BLaER1 treated with 17β-estradiol and CSF1 and Interleukin-3, amounts not matched to agents 10 nM and 100 nM (cell line): ENCODE data around the gene LAMA4.
A peak's percentile ranks its signal among the peaks of the same experiment; 100 is the strongest.

Experiments
- H3K27ac ChIP-seq, 11 experiments: shearing (Covaris generic); formaldehyde crosslinking; 2 replicates each; pipeline ENCODE4 v1.8.1; 2022
- H3K27me3 ChIP-seq, 11 experiments: shearing (Covaris generic); formaldehyde crosslinking; 2 replicates each; pipeline ENCODE4 v1.8.1; 2022
- H3K36me3 ChIP-seq, 11 experiments: shearing (Covaris generic); formaldehyde crosslinking; 2 replicates each; pipeline ENCODE4 v1.8.1; 2022
- H3K4me1 ChIP-seq, 10 experiments: shearing (Covaris generic); formaldehyde crosslinking; 2 replicates each; pipeline ENCODE4 v1.8.1; 2022
- H3K4me2 ChIP-seq, 11 experiments: shearing (Covaris generic); formaldehyde crosslinking; 2 replicates each; pipeline ENCODE4 v1.8.1; 2022
- H3K4me3 ChIP-seq, 10 experiments: shearing (Covaris generic); formaldehyde crosslinking; 2 replicates each; pipeline ENCODE4 v1.8.1; 2022
- H3K9ac ChIP-seq, 11 experiments: shearing (Covaris generic); formaldehyde crosslinking; 2 replicates each; pipeline ENCODE4 v1.8.1; 2022
- H3K9me3 ChIP-seq, 11 experiments: shearing (Covaris generic); formaldehyde crosslinking; replicated peaks in 1 of 11; 2 replicates each; pipeline ENCODE4 v1.8.1; 2022
- H4K20me1 ChIP-seq, 11 experiments: shearing (Covaris generic); formaldehyde crosslinking; 2 replicates each; pipeline ENCODE4 v1.8.1; 2022
- Cebpa-rat ChIP-seq, 11 experiments: shearing (Covaris generic); IDR thresholded peaks; 2 replicates each; pipeline ENCODE4 v1.8.1; 2022

The LAMA4 gene

GRCh38 chr6:112214739-112215269 lies 39.6 kb downstream of the LAMA4 start:
- H3K4me3 ChIP-seq = no peak overlapping the region
- no peak for TF ChIP-seq Cebpa-rat (IDR thresholded peaks at IDR 0.05)
- H3K9me3 ChIP-seq = peaks cover 0 to 7% (median 0%) of the 10 kb centered on the region in 11 experiments; a peak in 7 of 22 replicates
- H3K9ac ChIP-seq = no peak overlapping the region
- H3K4me2 ChIP-seq = peak overlapping the region in 3 of 11 experiments; percentile 66 to 79 (median 72); a peak in 5 of 22 replicates
- H3K27me3 ChIP-seq = no peaks in the 10 kb centered on the region
- peak overlapping the region in 3 of 11 experiments; percentile 43 to 68 (median 64); a peak in 6 of 22 replicates for H3K27ac ChIP-seq
- no peaks in the 10 kb centered on the region for H3K36me3 ChIP-seq
- no peaks in the 10 kb centered on the region for H4K20me1 ChIP-seq
- H3K4me1 ChIP-seq = peaks cover 0 to 35% (median 5%) of the 10 kb centered on the region in 10 experiments; a peak in 9 of 20 replicates

DNA sequence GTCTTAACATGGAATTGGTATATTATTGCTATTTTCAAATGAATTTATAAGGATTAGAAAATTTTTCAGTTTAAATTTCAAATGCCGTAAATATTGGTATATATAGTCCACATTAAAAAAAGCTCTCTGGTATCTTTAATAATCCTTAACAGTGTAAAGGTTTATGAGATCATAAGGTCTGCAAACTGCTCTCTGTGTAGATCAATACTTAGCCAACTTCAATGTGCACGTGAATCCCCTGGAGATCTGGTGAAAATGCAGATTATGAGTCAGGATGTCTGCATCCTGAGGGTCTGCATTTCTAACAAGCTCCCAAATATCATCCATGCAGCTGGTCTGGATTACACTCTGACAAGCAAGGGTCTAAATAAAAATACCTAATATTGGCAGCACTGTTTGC lies 43.5 kb downstream of the LAMA4 start:
- H3K9ac ChIP-seq = no peak overlapping the region
- H3K4me1 ChIP-seq = peaks cover 0 to 18% (median 2%) of the 10 kb centered on the region in 10 experiments; a peak in 8 of 20 replicates
- no peak overlapping the region for H3K4me3 ChIP-seq
- no peaks in the 10 kb centered on the region for H3K36me3 ChIP-seq
- H3K4me2 ChIP-seq = no peak overlapping the region
- H3K9me3 ChIP-seq = peaks cover 0 to 19% (median 0%) of the 10 kb centered on the region in 11 experiments; a peak in 7 of 22 replicates
- TF ChIP-seq Cebpa-rat (IDR thresholded peaks at IDR 0.05) = no peak
- no peaks in the 10 kb centered on the region for H4K20me1 ChIP-seq
- no peaks in the 10 kb centered on the region for H3K27me3 ChIP-seq
- no peak overlapping the region for H3K27ac ChIP-seq

GRCh38 chr6:112209131-112209530 lies 45.2 kb downstream of the LAMA4 start:
- Histone ChIP-seq H3K9ac (no peak overlapping the region), H3K4me3 (no peak overlapping the region), H4K20me1 (no peaks in the 10 kb centered on the region), H3K27me3 (no peaks in the 10 kb centered on the region), H3K36me3 (no peaks in the 10 kb centered on the region), H3K9me3 (peaks cover 0 to 19% (median 0%) of the 10 kb centered on the region in 11 experiments; a peak in 7 of 22 replicates), H3K4me1 (peaks cover 0 to under 1% (median 0%) of the 10 kb centered on the region in 10 experiments; a peak in 2 of 20 replicates), H3K27ac (no peak overlapping the region), H3K4me2 (no peak overlapping the region)
- TF ChIP-seq Cebpa-rat (IDR thresholded peaks at IDR 0.05) = no peak

GRCh38 chr6:112207776-112208175 lies 46.6 kb downstream of the LAMA4 start:
- Histone ChIP-seq H3K9me3 (peaks cover 0 to 19% (median 0%) of the 10 kb centered on the region in 11 experiments; a peak in 7 of 22 replicates), H4K20me1 (no peaks in the 10 kb centered on the region), H3K4me2 (no peak overlapping the region), H3K36me3 (no peaks in the 10 kb centered on the region), H3K27ac (no peak overlapping the region), H3K4me3 (no peak overlapping the region), H3K9ac (no peak overlapping the region), H3K27me3 (no peaks in the 10 kb centered on the region), H3K4me1 (no peaks in the 10 kb centered on the region; a peak in 1 of 20 replicates)
- TF ChIP-seq Cebpa-rat (IDR thresholded peaks at IDR 0.05) = no peak

DNA sequence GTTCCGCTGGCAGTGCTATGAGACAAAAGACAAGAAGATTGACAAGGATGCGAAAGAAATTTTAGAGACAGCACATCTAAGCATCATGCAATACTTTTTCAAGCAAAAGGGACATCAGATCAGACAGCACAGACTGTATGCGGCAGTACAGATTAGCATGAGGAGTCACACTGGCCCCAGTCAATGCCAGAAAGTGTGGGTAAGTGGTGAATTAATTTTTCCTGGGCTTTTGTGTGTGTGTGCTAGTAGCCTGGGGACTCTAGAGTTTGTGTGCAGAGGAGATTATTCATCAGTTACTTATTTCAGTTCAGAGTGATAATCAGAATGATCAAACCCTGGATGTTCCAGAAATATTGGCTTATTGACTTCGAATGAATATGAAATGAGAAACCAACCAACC lies 47.2 kb downstream of the LAMA4 start:
- H3K9ac ChIP-seq = no peak overlapping the region
- H3K9me3 ChIP-seq = peaks cover 0 to 19% (median 0%) of the 10 kb centered on the region in 11 experiments; a peak in 7 of 22 replicates
- H3K4me3 ChIP-seq = no peak overlapping the region
- no peak overlapping the region for H3K27ac ChIP-seq
- no peaks in the 10 kb centered on the region; a peak in 1 of 20 replicates for H3K4me1 ChIP-seq
- no peak overlapping the region for H3K4me2 ChIP-seq
- H3K36me3 ChIP-seq = no peaks in the 10 kb centered on the region
- no peak for TF ChIP-seq Cebpa-rat (IDR thresholded peaks at IDR 0.05)
- H4K20me1 ChIP-seq = no peaks in the 10 kb centered on the region
- H3K27me3 ChIP-seq = no peaks in the 10 kb centered on the region

DNA sequence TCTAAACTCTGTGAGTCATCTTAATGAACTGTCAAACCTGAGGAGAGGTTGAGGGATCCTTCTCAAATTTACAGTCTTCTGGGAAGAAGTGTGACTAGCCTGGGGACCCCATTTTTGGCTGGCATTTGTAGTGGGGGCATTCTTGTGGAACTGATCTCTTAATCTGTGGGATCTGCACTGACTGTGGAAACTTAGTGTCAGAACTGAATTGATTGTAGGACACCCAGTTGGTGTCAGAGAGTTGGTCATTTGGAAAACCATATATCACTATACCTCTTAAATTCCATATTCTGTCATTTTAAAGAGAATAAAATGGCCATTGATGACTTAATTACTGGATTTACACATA lies 48.3 kb downstream of the LAMA4 start:
- Histone ChIP-seq H3K36me3 (no peaks in the 10 kb centered on the region), H3K4me2 (no peak overlapping the region), H3K4me1 (no peaks in the 10 kb centered on the region; a peak in 1 of 20 replicates), H3K27me3 (no peaks in the 10 kb centered on the region), H3K9me3 (peaks cover 0 to 19% (median 0%) of the 10 kb centered on the region in 11 experiments; a peak in 7 of 22 replicates), H3K27ac (no peak overlapping the region), H3K9ac (no peak overlapping the region), H4K20me1 (no peaks in the 10 kb centered on the region), H3K4me3 (no peak overlapping the region)
- no peak for TF ChIP-seq Cebpa-rat (IDR thresholded peaks at IDR 0.05)

DNA sequence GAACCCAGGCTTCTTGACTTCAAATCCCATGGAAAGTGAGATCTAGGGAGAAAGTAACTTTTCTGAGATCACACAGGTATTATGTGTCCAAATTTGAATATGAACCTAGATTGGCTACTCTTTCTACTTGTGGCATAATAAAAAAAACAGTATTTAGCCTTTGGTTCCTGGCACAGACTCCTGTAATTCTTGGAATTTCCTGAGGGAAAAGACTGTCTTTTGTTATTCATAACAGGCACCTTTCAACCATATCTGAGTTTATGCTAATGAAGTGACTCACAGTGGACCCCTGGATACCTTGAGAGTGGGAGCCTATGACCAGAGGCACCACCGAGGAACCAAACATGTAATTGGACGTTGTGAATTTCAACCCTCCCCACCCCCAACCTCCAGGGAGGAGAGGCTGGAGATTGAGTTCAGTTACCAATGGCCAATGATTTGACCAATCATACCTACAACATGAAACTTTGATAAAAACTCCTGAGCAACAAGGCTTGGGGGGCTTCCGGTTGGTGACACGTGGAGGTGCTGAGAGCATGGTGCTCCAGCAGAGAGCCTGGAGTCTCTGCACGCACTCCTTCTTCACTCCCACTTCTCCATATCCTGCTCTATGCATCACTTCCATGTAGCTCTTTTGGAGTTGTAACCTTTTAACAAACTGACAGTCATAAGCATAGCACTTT lies 48.8 kb downstream of the LAMA4 start:
- Histone ChIP-seq H3K4me2 (no peak overlapping the region), H4K20me1 (no peaks in the 10 kb centered on the region), H3K36me3 (no peaks in the 10 kb centered on the region), H3K27ac (no peak overlapping the region), H3K27me3 (no peaks in the 10 kb centered on the region), H3K4me3 (no peak overlapping the region), H3K9me3 (peaks cover 0 to 19% (median 0%) of the 10 kb centered on the region in 11 experiments; a peak in 7 of 22 replicates), H3K4me1 (no peaks in the 10 kb centered on the region; a peak in 1 of 20 replicates), H3K9ac (no peak overlapping the region)
- no peak for TF ChIP-seq Cebpa-rat (IDR thresholded peaks at IDR 0.05)

DNA sequence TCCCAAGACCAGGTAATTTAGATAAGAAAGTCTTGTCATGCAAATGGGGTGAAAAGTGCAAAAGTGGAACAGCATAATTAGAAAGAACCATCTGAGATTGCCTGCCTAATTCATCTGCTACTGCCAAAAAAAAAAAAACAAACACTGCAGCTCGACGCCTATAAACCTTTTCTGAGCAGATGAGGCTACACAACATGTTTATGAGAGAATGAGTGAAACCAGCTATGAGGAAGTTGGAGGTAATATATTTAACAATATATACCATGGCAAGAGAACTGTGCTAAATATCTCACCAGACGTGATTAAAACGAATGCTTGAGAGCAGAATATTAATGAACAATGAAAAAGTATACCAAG lies 50.0 kb downstream of the LAMA4 start:
- H3K27ac ChIP-seq = no peak overlapping the region
- H3K9ac ChIP-seq = no peak overlapping the region
- H4K20me1 ChIP-seq = no peaks in the 10 kb centered on the region
- no peaks in the 10 kb centered on the region for H3K36me3 ChIP-seq
- no peak overlapping the region for H3K4me2 ChIP-seq
- no peak for TF ChIP-seq Cebpa-rat (IDR thresholded peaks at IDR 0.05)
- peaks cover 0 to 7% (median 4%) of the 10 kb centered on the region in 11 experiments; a peak in 11 of 22 replicates for H3K9me3 ChIP-seq
- H3K4me3 ChIP-seq = no peak overlapping the region
- no peaks in the 10 kb centered on the region; a peak in 1 of 20 replicates for H3K4me1 ChIP-seq
- H3K27me3 ChIP-seq = no peaks in the 10 kb centered on the region

DNA sequence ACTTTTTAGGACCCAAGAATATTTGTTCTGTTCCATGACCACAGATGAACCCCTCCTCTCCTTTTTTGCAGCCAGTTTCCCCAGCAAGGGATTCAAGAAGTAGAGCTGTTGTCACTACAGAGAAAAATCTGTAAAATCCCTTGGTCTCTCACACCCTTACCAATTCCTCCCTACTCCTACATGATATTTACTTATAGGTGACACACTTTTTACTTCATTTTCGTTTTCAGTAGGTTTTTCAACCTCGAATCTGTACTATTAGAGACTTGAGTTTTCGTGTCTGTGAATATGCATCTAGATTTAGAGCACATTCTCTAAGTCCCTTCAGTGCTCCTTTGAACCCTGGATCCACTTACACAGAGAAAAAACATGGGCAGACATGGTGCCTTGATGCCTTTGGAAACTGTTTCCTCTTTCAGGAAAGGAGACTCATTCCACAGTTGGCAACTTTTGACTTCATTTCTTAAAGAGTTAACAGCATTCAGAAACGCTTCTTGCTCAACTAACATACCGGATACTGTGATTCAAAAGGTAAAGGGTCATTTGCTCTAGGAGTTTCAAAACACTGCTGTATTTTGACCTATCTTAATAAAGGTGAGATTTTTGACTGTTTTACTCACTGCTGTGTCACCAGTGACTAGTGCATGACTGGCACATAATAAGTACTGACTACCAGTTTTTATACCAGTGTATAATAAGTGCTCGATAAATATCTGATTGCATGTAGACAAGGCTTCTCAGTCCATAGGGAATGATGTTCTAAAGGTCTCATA lies 50.6 kb downstream of the LAMA4 start:
- Histone ChIP-seq H3K9me3 (peaks cover 0 to 10% (median 4%) of the 10 kb centered on the region in 11 experiments; a peak in 7 of 22 replicates), H4K20me1 (no peaks in the 10 kb centered on the region), H3K4me1 (no peaks in the 10 kb centered on the region; a peak in 1 of 20 replicates), H3K27ac (no peak overlapping the region), H3K9ac (no peak overlapping the region), H3K27me3 (no peaks in the 10 kb centered on the region), H3K4me2 (no peak overlapping the region), H3K36me3 (no peaks in the 10 kb centered on the region), H3K4me3 (no peak overlapping the region)
- TF ChIP-seq Cebpa-rat (IDR thresholded peaks at IDR 0.05) = no peak
